SK-N-SH (cell line): ENCODE measurements around the gene FBN1. TPM values are rescaled to one million over a fixed set of nuclear protein-coding genes. Genes with fewer than 3 reads are reported as not detected.

Experiments
- CTCF ChIA-PET: fragments of 300-600, 350-600 bp; formaldehyde crosslinking; extraction: SDS; loops from one replicate; lab custom pipeline; 2021; lab: Yijun Ruan, JAX
- POLR2A ChIA-PET: fragments of 350-600 bp; sonication (Branson Sonifier 250); formaldehyde crosslinking; extraction: SDS; loops from one replicate; lab custom pipeline; 2020; ENCODE audit warnings: antibody characterized with exemption, inconsistent platforms; lab: Yijun Ruan, JAX
- DNase-seq: peaks from one replicate; pipeline ENCODE4 v3.0.0; 2012
- H2AFZ ChIP-seq: fragments of 200-600 bp; sonication (generic); 2 replicates; pipeline ENCODE4 v1.8.1; 2016; ENCODE audit warnings: antibody characterized with exemption, mild to moderate bottlenecking, low read depth
- H3F3A ChIP-seq: fragments of 200-600 bp; sonication (generic); replicated peaks from 2 replicates; pipeline ENCODE3; 2016; ENCODE audit warnings: antibody characterized with exemption, mild to moderate bottlenecking; ENCODE audit not compliant: insufficient read depth
- H3K27ac ChIP-seq, 2 experiments: fragments of 200-500 bp in 1 of 2; fragments of 200-600 bp in 1 of 2; sonication (Bioruptor generic) in 1 of 2; sonication (generic), shearing (Covaris generic) in 1 of 2; 2 replicates each; pipeline versions ENCODE4 v1.5.1 to v1.6.1; 2014 to 2016; ENCODE audit warnings: low read depth in 2 of 2, inconsistent platforms in 1 of 2, low read length in 1 of 2, mild to moderate bottlenecking in 1 of 2, mixed read lengths in 1 of 2
- H3K27me3 ChIP-seq: fragments of 200-600 bp; sonication (generic), shearing (Covaris generic); 2 replicates; pipeline ENCODE4 v1.6.1; 2016; ENCODE audit warnings: mixed run types; ENCODE audit not compliant: insufficient read depth
- H3K36me3 ChIP-seq, 2 experiments: fragments of 200-500 bp in 1 of 2; fragments of 200-600 bp in 1 of 2; sonication (Bioruptor generic) in 1 of 2; sonication (generic) in 1 of 2; replicated peaks in 1 of 2; 2 replicates each; pipeline versions ENCODE3 to v1.5.1; 2014 to 2016; ENCODE audit warnings: low read length in 1 of 2, mild to moderate bottlenecking in 1 of 2; ENCODE audit not compliant: insufficient read depth in 2 of 2, control insufficient read depth in 1 of 2
- H3K4me1 ChIP-seq, 2 experiments: fragments of 200-500 bp in 1 of 2; fragments of 200-600 bp in 1 of 2; sonication (Bioruptor generic) in 1 of 2; sonication (generic), shearing (Covaris generic) in 1 of 2; 2 replicates each; pipeline versions ENCODE4 v1.5.1 to v1.6.1; 2014 to 2016; ENCODE audit warnings: low read depth in 1 of 2, low read length in 1 of 2, mixed run types in 1 of 2; ENCODE audit not compliant: insufficient read depth in 2 of 2, control insufficient read depth in 1 of 2
- H3K4me2 ChIP-seq: fragments of 200-600 bp; sonication (generic), shearing (Covaris generic); 2 replicates; pipeline ENCODE4 v1.6.1; 2017; ENCODE audit warnings: mixed run types
- H3K4me3 ChIP-seq, 2 experiments: fragments of 200-500 bp in 1 of 2; fragments of 200-600 bp in 1 of 2; sonication (Bioruptor generic) in 1 of 2; sonication (generic), shearing (Covaris generic) in 1 of 2; 2 replicates each; pipeline versions ENCODE4 v1.5.1 to v1.8.1; 2014 to 2016; ENCODE audit warnings: low read depth in 2 of 2, inconsistent platforms in 1 of 2, low read length in 1 of 2, mild to moderate bottlenecking in 1 of 2, mixed read lengths in 1 of 2, moderate library complexity in 1 of 2
- H3K79me2 ChIP-seq: fragments of 200-600 bp; sonication (generic); 2 replicates; pipeline ENCODE4 v1.8.1; 2017; ENCODE audit warnings: mild to moderate bottlenecking; ENCODE audit not compliant: insufficient read depth
- H3K9ac ChIP-seq: fragments of 200-600 bp; sonication (generic); 2 replicates; pipeline ENCODE4 v1.6.1; 2017; ENCODE audit warnings: mixed run types
- H3K9me2 ChIP-seq: fragments of 200-600 bp; sonication (generic); 2 replicates; pipeline ENCODE4 v1.6.1; 2017; ENCODE audit warnings: mixed run types
- H3K9me3 ChIP-seq: fragments of 200-600 bp; sonication (generic); 2 replicates; pipeline ENCODE4 v1.6.1; 2017; ENCODE audit warnings: mixed run types, mild to moderate bottlenecking, moderate library complexity
- H4K20me1 ChIP-seq: fragments of 200-600 bp; sonication (generic); 2 replicates; pipeline ENCODE4 v1.6.1; 2017; ENCODE audit warnings: mild to moderate bottlenecking, mixed run types; ENCODE audit not compliant: insufficient read depth
- MXI1 ChIP-seq: IDR thresholded peaks from 2 replicates; pipeline ENCODE4 v1.6.1; 2012; ENCODE audit warnings: mild to moderate bottlenecking, low read depth, low read length, improper control_type of control experiment
- POLR2AphosphoS5 ChIP-seq: IDR thresholded peaks from 2 replicates; pipeline ENCODE4 v1.6.1; 2012; ENCODE audit warnings: low read depth, low read length
- REST ChIP-seq: IDR thresholded peaks from 2 replicates; pipeline ENCODE4 v1.6.1; 2012; ENCODE audit warnings: mild to moderate bottlenecking, low read depth, low read length, moderate library complexity
- SIN3A ChIP-seq: IDR thresholded peaks from 2 replicates; pipeline ENCODE4 v1.6.1; 2012; ENCODE audit warnings: low read depth, mild to moderate bottlenecking, low read length, moderate library complexity, borderline replicate concordance
- TCF12 ChIP-seq: IDR thresholded peaks from 2 replicates; pipeline ENCODE4 v1.4.0; 2012
- TEAD4 ChIP-seq: IDR thresholded peaks from 2 replicates; pipeline ENCODE4 v1.4.0; 2012; ENCODE audit warnings: mild to moderate bottlenecking, borderline replicate concordance; ENCODE audit not compliant: insufficient read depth
- WGBS: methylation state at CpG from one replicate; pipeline ENCODE4 v1.1.6; 2017; ENCODE audit warnings: low lambda C conversion rate; 5-methylcytosine and 5-hydroxymethylcytosine counted together
- polyA plus RNA-seq, 3 experiments: library from polyadenylated mRNA; depleted of rRNA; stranded (reverse); fragments of >200 nt; gene quantifications; 2 replicates each; pipeline ENCODE4 v1.2.3, GENCODE V29; 2012
- TF ChIP-seq, protein P1 (sequence below): fragments of 200-600 bp; sonication (generic); IDR thresholded peaks from 2 replicates; pipeline ENCODE4 v1.6.1; 2017; ENCODE audit warnings: antibody characterized with exemption, mild to moderate bottlenecking, moderate library complexity

The FBN1 gene
- polyA plus RNA-seq, 1 of the 3 experiments (the other 2 are of a cell fraction): 248 TPM

DNA sequence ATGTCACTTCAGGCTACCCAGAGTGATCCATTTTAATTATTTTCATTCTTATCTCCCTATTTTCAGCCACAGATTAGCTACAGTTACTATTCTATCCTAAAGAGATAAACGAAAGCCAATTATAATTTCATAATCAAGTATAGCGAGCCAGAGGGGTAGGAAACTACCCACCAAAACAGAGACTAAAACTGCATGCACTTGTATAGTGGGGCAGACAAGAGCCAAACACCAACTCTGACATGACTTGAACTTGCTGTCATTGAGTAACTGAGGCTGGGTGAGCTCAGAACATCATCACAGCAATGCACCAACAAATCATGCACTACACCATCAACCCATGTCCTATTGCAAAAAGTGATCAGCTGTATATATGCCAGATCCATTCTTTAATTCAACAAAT, 64.8 kb downstream of the FBN1 start:
- H3K27ac ChIP-seq: no peak overlapping the region
- DNase-seq: no peak
- no peak overlapping the region for H3K4me2 ChIP-seq

GRCh38 chr15:48579945-48580671, 65.4 kb downstream of the FBN1 start:
- H3K4me3 ChIP-seq: no peak overlapping the region
- peaks cover 97% of the 10 kb centered on the region for H3K79me2 ChIP-seq
- H3K27ac ChIP-seq: peak overlapping the region in 1 of 2 experiments; percentile 44; a peak in 1 of 4 replicates
- no peak overlapping the region for H3K9ac ChIP-seq
- H3F3A ChIP-seq: peaks cover 44% of the 10 kb centered on the region
- peaks cover 75% of the 10 kb centered on the region for H4K20me1 ChIP-seq
- ChIA-PET POLR2A (no interaction called here), CTCF (no interaction called here)
- peaks cover 55 to 72% of the 10 kb centered on the region in 2 experiments for H3K36me3 ChIP-seq
- no peaks in the 10 kb centered on the region for H3K9me2 ChIP-seq
- DNase-seq: no peak
- peak overlapping the region; percentile 4; the same call in 1 of the 2 replicates for H3K4me2 ChIP-seq
- no peak overlapping the region for H2AFZ ChIP-seq
- H3K9me3 ChIP-seq: no peaks in the 10 kb centered on the region
- H3K27me3 ChIP-seq: no peaks in the 10 kb centered on the region
- WGBS: 97% methylated on average over 8 of the region's 8 CpGs
- TF ChIP-seq TEAD4: no peak
- TF ChIP-seq POLR2AphosphoS5: no peak
- no peak for TF ChIP-seq REST
- TF ChIP-seq, all 33 proteins: peak for 0
- peaks cover 0 to 27% of the 10 kb centered on the region in 2 experiments; a peak in 2 of 4 replicates for H3K4me1 ChIP-seq

More for the DNA sequence above, 64.8 kb downstream of the FBN1 start:
- ChIA-PET POLR2A (no interaction called here), CTCF (no interaction called here)
- Histone ChIP-seq H3K27me3 (no peaks in the 10 kb centered on the region), H3K9me2 (no peaks in the 10 kb centered on the region), H3K9ac (no peak overlapping the region), H2AFZ (no peak overlapping the region), H3K79me2 (peaks cover 97% of the 10 kb centered on the region), H3K36me3 (peaks cover 52 to 71% of the 10 kb centered on the region in 2 experiments), H4K20me1 (peaks cover 76% of the 10 kb centered on the region), H3K4me3 (no peak overlapping the region), H3K9me3 (no peaks in the 10 kb centered on the region), H3K4me1 (peaks cover 0 to 27% of the 10 kb centered on the region in 2 experiments; a peak in 2 of 4 replicates), H3F3A (peaks cover 44% of the 10 kb centered on the region)
- WGBS: 90% methylated on average over 2 of the region's 2 CpGs
- TF ChIP-seq SIN3A: no peak
- no peak for TF ChIP-seq TCF12
- TF ChIP-seq MXI1: no peak
- TF ChIP-seq, protein P1, sequence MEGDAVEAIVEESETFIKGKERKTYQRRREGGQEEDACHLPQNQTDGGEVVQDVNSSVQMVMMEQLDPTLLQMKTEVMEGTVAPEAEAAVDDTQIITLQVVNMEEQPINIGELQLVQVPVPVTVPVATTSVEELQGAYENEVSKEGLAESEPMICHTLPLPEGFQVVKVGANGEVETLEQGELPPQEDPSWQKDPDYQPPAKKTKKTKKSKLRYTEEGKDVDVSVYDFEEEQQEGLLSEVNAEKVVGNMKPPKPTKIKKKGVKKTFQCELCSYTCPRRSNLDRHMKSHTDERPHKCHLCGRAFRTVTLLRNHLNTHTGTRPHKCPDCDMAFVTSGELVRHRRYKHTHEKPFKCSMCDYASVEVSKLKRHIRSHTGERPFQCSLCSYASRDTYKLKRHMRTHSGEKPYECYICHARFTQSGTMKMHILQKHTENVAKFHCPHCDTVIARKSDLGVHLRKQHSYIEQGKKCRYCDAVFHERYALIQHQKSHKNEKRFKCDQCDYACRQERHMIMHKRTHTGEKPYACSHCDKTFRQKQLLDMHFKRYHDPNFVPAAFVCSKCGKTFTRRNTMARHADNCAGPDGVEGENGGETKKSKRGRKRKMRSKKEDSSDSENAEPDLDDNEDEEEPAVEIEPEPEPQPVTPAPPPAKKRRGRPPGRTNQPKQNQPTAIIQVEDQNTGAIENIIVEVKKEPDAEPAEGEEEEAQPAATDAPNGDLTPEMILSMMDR: no peak
